Cerebellar nuclear complex (tissue), 1 donor: ENCODE data around the gene ORM1.
A peak's percentile ranks its signal among the peaks of the same experiment; 100 is the strongest.
"Not testable (repeated sequence)": the region's sequence is repeated elsewhere in the genome, so short reads cannot be mapped to it uniquely, and the experiment has no call there.

Experiments used
- DNase-seq, 2 experiments: peaks; one replicate each; lab custom pipeline; 2025; lab: John Stamatoyannopoulos, UW

Gene ORM1

GRCh38 chr9:114322831-114323531 is at the start of gene ORM1:
Gene ORM1 (plus strand): TSS chr9:114323098. CDS start chr9:114323134, 36 bp downstream.
- not testable (repeated sequence) for DNase-seq

DNA sequence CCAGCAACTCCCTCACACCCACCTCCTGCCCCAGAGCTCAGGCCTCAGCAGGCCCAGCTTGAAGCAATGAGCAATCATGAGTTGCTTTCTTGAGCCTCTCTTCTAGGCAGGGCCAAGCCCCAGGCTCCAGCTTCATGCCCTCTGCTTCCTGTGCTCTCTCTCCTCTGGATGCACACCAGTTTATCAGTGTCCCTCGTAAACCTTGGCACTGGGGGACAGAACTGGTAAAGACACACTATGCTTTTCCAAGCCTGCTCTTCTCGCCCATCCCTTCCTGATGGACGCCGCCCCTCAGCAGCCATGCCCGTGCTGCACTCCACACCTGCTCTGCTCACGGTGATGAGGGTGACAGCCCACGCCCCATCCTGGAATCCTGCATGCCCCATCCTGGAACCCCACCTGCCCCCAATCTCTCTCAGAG is 49.4 kb upstream of the ORM1 start:
- no peak for DNase-seq

- DNase-seq, result no peak
These were observed 48.7 kb upstream of the ORM1 start for GRCh38 chr9:114274217-114274616.

DNA sequence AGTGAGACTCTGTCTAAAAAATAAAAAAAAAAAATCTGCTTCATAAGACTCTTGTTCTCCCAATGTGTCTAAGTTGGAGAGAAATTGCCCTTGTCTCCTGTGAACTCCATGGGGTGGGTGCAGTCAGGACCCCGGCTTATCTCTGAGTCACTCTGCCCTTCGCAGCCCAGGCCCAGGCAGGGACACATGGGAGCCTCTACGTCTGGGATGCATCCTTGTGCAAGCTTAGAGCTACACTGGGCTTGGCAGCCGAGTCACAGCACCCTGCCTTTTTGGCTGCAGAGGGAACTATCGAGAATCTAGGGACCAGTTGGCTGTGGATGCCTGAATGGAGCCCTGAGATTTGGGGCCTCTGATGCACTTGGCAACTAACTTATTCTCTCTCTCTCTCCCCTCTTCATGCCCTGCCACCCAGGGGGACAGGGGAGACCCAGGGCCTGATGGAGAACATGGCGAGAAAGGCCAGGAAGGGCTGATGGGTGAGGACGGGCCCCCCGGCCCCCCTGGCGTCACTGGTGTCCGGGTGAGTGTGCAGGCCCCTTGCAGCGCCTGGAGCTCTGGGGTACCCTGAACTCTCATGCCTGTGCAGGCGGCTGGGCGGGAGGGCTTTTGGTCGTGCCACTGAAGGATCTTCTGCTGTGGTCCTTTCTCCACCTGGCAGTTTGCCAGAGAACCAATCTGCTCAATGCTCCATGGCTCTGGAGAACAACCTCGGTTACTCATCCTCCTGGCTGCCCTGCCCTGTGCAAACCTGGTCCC is 47.5 kb upstream of the ORM1 start:
- peak in 1 of 2 experiments; percentile 31 for DNase-seq

DNA sequence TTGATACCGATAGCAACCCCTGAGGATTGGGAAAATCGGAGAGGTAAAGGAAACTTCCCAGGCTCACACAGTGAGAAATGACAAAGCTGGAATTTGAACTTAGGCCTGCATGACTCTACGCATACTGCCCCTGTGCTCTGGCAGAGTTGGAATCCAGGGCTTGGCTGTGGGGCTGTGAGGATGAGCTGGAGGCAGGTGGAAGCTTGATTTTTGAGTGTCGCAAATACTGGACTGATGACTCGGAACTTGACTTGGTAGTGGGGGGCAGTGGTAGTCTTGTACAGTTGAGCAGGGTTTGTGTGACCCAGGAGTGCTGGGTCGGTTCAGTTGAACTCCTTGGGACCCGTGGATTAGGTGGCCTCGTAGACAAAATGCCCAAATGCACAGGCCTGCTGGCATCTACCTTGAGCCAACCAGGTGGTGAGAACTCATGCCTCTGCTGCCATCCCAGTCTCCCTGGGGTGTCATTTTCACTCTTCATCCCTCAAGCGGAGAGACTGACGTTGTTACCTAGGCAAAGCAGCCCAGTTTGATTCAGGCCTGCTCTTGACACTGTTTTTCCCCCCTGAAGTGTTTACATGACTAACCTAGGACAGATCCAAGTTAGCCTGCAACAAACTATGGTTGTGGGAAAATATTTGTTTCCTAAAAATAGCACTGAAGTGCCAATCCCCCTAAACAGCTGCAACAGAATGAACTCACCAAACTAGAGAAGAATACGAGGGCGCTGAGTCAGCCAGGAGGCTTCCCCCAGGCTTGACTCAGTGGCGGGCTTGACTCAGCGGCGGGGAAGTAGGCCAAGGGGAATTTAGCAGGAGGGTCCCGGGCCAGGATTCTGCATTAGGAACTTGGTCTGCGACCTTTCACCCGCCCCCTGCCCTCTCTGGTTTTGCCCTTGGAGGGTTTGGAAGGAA is 45.7 kb upstream of the ORM1 start:
- DNase-seq, result no peak

GRCh38 chr9:114278356-114278755 is 44.5 kb upstream of the ORM1 start:
- DNase-seq, result no peak

- DNase-seq, result no peak
These were observed 43.9 kb upstream of the ORM1 start for GRCh38 chr9:114278881-114279570.

DNA sequence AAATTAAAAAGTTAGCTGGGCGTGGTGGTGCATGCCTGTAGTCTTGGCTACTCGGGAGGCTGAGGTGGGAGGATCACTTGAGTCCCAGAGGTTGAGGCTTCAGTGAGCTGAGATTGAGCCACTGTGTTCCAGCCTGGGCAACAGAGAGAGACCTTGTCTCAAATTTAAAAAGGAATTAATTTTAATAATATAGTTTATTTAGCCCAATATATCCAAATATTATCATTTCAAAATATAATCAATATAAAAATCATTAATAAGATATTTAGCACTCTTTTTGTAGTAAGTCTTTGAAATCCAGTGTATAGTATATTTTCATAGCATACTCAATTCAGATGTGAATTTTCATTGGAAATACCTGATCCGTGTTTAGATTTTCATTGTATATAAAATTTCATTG is 43.2 kb upstream of the ORM1 start:
- no peak for DNase-seq

DNA sequence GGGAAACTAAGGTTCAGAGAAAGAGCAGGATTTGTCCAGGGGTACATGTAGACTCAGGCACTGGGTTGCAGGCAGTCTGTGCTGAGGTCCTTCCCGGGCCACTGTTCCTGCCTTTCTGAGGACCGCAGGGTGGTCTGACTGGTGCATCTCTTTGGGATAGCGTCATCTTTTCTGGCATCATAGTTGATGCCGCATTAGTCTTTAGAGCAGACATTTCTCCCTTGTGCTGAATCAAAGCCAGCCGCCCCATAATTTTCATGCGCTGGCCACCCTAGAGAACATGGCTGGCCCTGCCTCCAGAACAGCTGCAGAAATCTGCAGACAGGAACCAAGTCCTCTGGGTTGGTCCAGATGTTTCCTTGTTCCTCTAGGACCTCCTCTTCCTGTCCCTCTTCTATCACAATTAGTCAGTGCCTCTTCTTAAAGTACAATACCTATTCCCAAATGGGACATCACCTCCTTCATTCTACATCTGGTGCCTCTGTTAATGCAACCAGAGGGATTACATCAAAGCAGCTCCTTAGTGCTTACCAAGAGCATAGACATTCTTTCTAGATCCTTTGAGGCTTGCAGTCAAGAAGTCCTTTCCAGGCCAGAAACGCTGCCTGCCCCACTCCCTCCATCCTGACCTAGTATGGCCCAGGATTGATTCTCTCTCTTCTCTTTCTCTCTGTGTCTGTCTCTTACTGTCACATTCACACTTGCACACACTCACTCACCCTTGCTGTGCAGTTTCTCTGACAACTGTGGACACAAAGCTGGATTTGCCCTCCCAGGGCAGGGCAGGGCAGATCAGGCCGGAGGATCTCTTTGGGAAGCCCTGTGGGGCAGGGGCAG is 42.0 kb upstream of the ORM1 start:
- no peak for DNase-seq

- no peak for DNase-seq
These were observed 41.3 kb upstream of the ORM1 start for GRCh38 chr9:114281473-114282103.

DNA sequence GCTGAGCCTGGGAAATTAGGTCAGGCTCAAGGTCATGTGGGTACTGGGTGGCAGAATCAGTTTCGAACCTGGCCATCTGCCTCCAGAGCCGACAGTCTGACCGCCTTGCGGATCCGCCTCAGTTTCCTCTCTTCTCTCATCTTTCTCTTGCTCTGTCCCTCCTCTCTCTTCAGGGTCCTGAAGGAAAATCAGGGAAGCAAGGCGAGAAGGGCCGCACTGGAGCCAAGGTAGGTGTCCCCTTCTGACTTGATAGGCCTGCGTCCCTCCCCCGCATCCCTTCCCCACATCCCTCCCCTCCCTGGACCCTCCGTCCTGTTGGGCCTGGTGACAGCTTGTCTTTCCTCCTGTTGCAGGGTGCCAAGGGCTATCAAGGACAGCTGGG is 40.8 kb upstream of the ORM1 start:
- no peak for DNase-seq

DNA sequence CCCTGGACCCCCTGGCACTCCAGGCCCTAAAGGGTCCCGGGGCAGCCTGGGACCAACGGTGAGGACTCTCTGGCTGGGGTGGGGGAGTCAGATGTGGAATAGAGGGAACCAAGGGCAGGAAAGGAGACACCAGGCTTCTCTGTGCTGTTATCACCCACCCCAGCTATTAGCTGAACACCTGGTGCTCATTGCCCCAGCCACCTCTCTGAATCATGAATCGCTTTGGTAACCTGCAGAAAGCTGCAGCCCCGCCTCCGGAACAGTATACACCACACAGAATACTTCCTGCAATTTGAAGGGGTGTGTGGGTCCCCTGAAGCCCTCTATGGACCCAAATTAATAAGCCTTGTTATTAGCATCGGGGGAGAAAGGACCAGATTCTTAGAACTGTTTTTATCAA is 40.4 kb upstream of the ORM1 start:
- no peak for DNase-seq

DNA sequence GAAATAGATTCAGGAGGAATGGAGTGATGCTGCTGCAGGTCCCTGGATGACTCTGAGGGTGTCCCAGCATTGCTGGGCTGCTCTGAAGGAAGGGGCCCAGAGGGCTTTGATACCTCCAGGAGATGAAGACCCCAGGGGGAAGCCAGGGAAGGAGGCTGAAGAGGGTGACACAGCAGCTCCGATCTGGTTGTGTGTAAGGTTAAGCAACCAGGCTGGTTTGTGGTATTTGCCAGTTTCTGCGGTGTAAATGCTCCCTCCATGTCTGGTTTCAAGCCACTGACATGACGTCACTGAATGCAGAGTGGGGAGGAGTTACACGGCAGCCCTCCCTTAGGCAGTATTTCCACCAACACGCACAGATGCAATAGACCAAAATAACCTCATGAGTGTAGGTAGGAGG is 40.0 kb upstream of the ORM1 start:
- DNase-seq, result no peak

DNA sequence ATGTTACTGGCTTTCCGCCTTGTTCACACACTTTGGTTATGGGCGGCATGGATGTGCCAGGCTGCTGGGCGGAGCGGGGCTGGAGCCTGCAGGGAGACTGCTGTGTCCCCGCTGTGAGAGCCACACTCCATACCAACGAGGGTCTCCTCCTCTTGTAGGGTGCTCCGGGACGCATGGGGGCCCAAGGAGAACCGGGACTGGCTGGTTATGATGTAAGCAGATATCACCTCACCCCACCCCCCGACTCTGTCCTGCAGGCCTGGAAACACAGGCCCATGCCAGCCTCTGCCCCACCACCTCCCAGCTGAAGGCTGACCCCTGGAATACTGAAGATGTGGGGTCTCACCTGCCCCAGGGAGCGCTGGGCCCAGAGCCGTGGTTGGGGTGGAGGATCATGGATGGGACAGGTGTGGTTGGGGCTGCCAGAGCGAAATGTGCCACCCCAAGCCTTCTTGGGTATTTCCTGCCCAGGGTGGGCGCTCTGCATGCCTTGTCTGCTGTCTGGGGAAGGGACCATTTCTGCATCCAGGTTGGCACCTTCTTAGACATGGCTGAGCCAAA is 39.3 kb upstream of the ORM1 start:
- no peak for DNase-seq

DNA sequence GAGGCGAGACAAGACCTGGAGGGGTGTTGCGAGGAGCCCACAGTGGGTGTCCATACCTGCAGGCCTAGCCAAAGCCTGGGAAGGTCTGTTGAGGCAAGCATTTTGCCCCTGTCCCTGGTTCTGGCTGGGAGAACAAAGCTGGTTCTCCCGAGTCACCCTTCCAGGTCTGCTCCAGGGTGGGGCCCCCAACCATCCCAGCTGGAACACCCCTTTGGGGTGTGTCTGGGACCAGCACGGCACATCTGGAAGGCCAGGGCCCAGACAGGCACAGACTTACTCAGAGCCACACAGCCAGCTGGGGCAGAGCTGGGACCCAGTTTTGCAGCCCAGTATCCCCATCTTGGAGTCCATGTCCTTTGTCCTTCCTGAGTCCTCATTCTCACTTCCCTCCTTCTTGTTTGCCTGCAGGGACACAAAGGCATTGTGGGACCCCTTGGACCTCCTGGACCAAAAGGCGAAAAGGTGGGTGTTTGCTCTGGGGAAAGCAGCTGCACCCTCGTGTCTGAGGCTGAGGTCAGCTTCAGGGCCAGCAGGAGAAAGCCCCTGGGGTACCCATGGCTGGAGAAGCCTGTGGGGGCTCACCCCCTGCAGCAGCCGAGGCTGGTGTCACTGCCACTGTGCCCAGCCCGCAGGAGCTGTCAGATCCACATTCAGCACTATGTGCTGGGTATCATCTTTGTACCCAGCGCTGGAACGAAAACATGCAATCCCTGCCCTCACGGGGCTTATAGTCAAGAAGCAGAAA is 38.4 kb upstream of the ORM1 start:
- no peak for DNase-seq

- no peak for DNase-seq
These were observed 37.6 kb upstream of the ORM1 start for GRCh38 chr9:114285166-114285867.

GRCh38 chr9:114286146-114286679 is 36.7 kb upstream of the ORM1 start:
- no peak for DNase-seq

GRCh38 chr9:114287001-114287762 is 35.7 kb upstream of the ORM1 start:
- DNase-seq, result peak in 1 of 2 experiments; percentile 22
